ENCODE measurements around the gene CCM2. TPM values are rescaled to one million over a fixed set of nuclear protein-coding genes. Genes with fewer than 3 reads are reported as not detected.

CCM2 gene
- total and polyA plus RNA-seq, 2 of the 8 experiments (the other 6 are each of a cell fraction or from before 2014, with no cell fraction given): 31.6 to 41.2 TPM

- H2AK5ac ChIP-seq (ENCODE audit: low read depth, low read length): no peak overlapping the region
- no peak overlapping the region for H3K56ac ChIP-seq (replicated peaks; ENCODE audit: insufficient read length, low read depth, low read length)
- no peak overlapping the region for H3K18ac ChIP-seq (ENCODE audit: extremely low read depth, low read length)
- H3K27ac ChIP-seq (ENCODE audit: low read depth, low read length): no peak overlapping the region
- no peak overlapping the region for H2BK15ac ChIP-seq (ENCODE audit: low read length)
- no peak overlapping the region for H3K9ac ChIP-seq (replicated peaks in 1 of 4; ENCODE audit: extremely low read depth in 1 of 4, low read depth in 3 of 4, low read length in 3 of 4)
- H2BK120ac ChIP-seq (replicated peaks; ENCODE audit: low read depth, low read length): no peak overlapping the region
- H4K8ac ChIP-seq (ENCODE audit: extremely low read depth, insufficient read depth, low read length): no peak overlapping the region
- CTCF ChIA-PET (ENCODE audit: partially characterized antibody): interaction anchor here (1.4 to 6.3 kb wide), 2 partner anchors 61 to 101 kb away, joined by 3 to 40 read pairs; no protein-coding TSS in a partner anchor
- no peak overlapping the region for H3K4me2 ChIP-seq (ENCODE audit: insufficient read depth in 1 of 2, low read depth in 2 of 2, low read length in 2 of 2)
- H3K27me3 ChIP-seq (replicated peaks in 1 of 4; ENCODE audit: control insufficient read depth in 3 of 4, extremely low read depth in 1 of 4, insufficient read depth in 3 of 4, low read length in 3 of 4): no peaks in the 10 kb centered on the region
- H3K23ac ChIP-seq (ENCODE audit: insufficient read length): no peak overlapping the region
- no peaks in the 10 kb centered on the region; a peak in 1 of 7 replicates for H3K4me1 ChIP-seq (replicated peaks in 1 of 4; ENCODE audit: control insufficient read depth in 3 of 4, insufficient read depth in 4 of 4, low read length in 3 of 4)
- no peak overlapping the region for H2BK20ac ChIP-seq (ENCODE audit: low read length)
- no peaks in the 10 kb centered on the region; the same call in 1 of the 2 replicates for H3K23me2 ChIP-seq (ENCODE audit: low read depth, low read length)
- H3K79me1 ChIP-seq (ENCODE audit: low read depth, low read length): peaks cover 2% of the 10 kb centered on the region; the same call in 1 of the 2 replicates
- 89% methylated on average over 16 of the region's 16 CpGs; no CpG with 5 or more reads in 1 of the 2 experiments for WGBS, 2 experiments (ENCODE audit: extremely low coverage in 1 of 2, insufficient coverage in 1 of 2, insufficient read length in 1 of 2, insufficient replicate concordance in 2 of 2, low coverage in 1 of 2, low lambda C conversion rate in 2 of 2, missing lambda C conversion rate in 1 of 2)
- H3K14ac ChIP-seq (ENCODE audit: insufficient read length): no peak overlapping the region
- H4K20me1 ChIP-seq (replicated peaks in 1 of 2; ENCODE audit: control insufficient read depth in 1 of 2, insufficient read depth in 2 of 2, low read length in 2 of 2): peaks cover 2 to 7% of the 10 kb centered on the region in 2 experiments
- H3K36me3 ChIP-seq (ENCODE audit: control insufficient read depth in 2 of 4, insufficient read depth in 4 of 4, low read length in 3 of 4): peaks cover 0 to 10% (median 4%) of the 10 kb centered on the region in 4 experiments; a peak in 6 of 8 replicates
- no peak overlapping the region for H3K4ac ChIP-seq (replicated peaks; ENCODE audit: insufficient read length, low read depth, low read length)
- FAIRE-seq (no peak), DNase-seq (ENCODE audit: low read depth in 1 of 2, low spot score in 2 of 2) (no peak)
- H2BK12ac ChIP-seq (ENCODE audit: low read depth, low read length): no peak overlapping the region
- no peaks in the 10 kb centered on the region for H3K79me2 ChIP-seq (ENCODE audit: control insufficient read depth in 1 of 2, insufficient read depth in 2 of 2, low read length in 2 of 2)
- H3K9me3 ChIP-seq (ENCODE audit: insufficient read depth in 2 of 2, low read depth in 1 of 2, low read length in 1 of 2): no peaks in the 10 kb centered on the region
- H4K91ac ChIP-seq (replicated peaks; ENCODE audit: insufficient read length, low read length): no peak overlapping the region
- H4K5ac ChIP-seq (ENCODE audit: insufficient read length, low read depth, low read length): no peak overlapping the region
- H2AFZ ChIP-seq (ENCODE audit: low read length): no peak overlapping the region
- POLR2A ChIA-PET (ENCODE audit: partially characterized antibody): interaction anchor here (1.9 kb wide), 1 partner anchor 37 kb away, joined by 4 read pairs; the partner anchor contains the start of gene TBRG4
- no peak overlapping the region for H3K4me3 ChIP-seq (ENCODE audit: extremely low read depth in 1 of 4, insufficient read depth in 2 of 4, low read depth in 3 of 4, low read length in 4 of 4)
- no peak overlapping the region for H2BK5ac ChIP-seq (ENCODE audit: low read depth, low read length)
- TF ChIP-seq NANOG (IDR thresholded peaks at IDR 0.05; ENCODE audit: insufficient read depth, low read depth, low read length, poor library complexity, severe bottlenecking): no peak
- TF ChIP-seq NRF1 (IDR thresholded peaks at IDR 0.05; ENCODE audit: low read depth, low read length): no peak
- no peak for TF ChIP-seq KDM5A (IDR thresholded peaks at IDR 0.05; ENCODE audit: low read length)
- TF ChIP-seq, protein P1, sequence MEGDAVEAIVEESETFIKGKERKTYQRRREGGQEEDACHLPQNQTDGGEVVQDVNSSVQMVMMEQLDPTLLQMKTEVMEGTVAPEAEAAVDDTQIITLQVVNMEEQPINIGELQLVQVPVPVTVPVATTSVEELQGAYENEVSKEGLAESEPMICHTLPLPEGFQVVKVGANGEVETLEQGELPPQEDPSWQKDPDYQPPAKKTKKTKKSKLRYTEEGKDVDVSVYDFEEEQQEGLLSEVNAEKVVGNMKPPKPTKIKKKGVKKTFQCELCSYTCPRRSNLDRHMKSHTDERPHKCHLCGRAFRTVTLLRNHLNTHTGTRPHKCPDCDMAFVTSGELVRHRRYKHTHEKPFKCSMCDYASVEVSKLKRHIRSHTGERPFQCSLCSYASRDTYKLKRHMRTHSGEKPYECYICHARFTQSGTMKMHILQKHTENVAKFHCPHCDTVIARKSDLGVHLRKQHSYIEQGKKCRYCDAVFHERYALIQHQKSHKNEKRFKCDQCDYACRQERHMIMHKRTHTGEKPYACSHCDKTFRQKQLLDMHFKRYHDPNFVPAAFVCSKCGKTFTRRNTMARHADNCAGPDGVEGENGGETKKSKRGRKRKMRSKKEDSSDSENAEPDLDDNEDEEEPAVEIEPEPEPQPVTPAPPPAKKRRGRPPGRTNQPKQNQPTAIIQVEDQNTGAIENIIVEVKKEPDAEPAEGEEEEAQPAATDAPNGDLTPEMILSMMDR (IDR thresholded peaks at IDR 0.05; ENCODE audit: control extremely low read depth in 1 of 3, insufficient read depth in 1 of 3, low read depth in 1 of 3, low read length in 3 of 3): no peak
- TF ChIP-seq, protein P2, sequence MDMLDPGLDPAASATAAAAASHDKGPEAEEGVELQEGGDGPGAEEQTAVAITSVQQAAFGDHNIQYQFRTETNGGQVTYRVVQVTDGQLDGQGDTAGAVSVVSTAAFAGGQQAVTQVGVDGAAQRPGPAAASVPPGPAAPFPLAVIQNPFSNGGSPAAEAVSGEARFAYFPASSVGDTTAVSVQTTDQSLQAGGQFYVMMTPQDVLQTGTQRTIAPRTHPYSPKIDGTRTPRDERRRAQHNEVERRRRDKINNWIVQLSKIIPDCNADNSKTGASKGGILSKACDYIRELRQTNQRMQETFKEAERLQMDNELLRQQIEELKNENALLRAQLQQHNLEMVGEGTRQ (IDR thresholded peaks at IDR 0.05; ENCODE audit: low read length): no peak
- no peak for TF ChIP-seq JUN (IDR thresholded peaks at IDR 0.05; ENCODE audit: low read depth, low read length)
- no peak for TF ChIP-seq EP300 (IDR thresholded peaks at IDR 0.05; ENCODE audit: borderline replicate concordance in 1 of 2, low read depth in 2 of 2, low read length in 2 of 2)
These were observed 74.7 kb downstream of the CCM2 start for GRCh38 chr7:45074528-45075354.

Data from H1 (cell line).